Measurements from ENCODE around the gene BRPF3. TPM values are rescaled to one million over a fixed set of nuclear protein-coding genes. Genes with fewer than 3 reads are reported as not detected.

BRPF3 gene
- polyA plus RNA-seq, 3 donors: 1.1 to 9.2 (median 1.3) TPM

DNA sequence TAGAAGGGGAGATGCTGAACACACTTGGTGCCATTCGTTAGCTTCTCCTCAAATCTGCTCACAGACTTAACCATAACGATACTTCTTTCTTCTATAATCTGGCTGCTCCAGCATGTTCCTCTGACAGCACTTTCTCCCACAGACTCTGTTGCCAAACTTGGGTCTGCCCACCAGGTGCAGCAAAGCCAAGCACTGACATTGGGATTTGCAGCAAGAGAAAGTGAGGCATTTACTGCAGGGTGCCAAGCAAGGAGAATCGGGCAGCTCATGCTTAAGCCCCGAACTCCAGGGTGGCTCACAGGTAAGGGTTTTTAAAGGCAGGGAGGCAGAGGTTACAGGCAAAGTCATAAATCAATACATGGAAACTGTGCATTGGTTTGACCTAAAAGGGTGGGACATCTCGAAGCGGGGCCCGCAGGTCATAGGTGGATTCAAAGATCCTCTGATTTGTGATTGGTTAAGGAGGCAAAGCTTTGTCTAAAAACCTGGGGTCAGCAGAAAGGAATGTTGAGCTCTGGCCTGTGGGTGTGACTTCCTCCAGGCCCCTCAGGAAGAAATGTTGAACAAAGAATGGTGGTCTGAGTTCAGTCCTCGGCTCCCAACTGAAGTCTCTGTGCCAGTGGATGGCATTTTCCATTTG lies 48.2 kb downstream of the BRPF3 start:
- H3K9me3 ChIP-seq (replicated peaks in 1 of 2; ENCODE audit: control insufficient read depth in 1 of 2, insufficient read depth in 1 of 2, low read length in 2 of 2): no peaks in the 10 kb centered on the region
- Mint-ChIP-seq H3K27ac (peak overlapping the region; percentile 25 to 95 (median 92)), H3K36me3 (peaks cover 0 to 4% of the 10 kb centered on the region in 2 donors), H3K27me3 (ENCODE audit: low read depth in 3 of 3) (peaks cover 0 to 10% (median 5%) of the 10 kb centered on the region in 3 donors), H3K9me3 (peaks cover 0 to 4% (median 0%) of the 10 kb centered on the region in 7 donors), H3K4me3 (no peak overlapping the region), H3K4me1 (peaks cover 85% of the 10 kb centered on the region)
- peaks cover 74 to 84% of the 10 kb centered on the region in 2 donors for H3K4me1 ChIP-seq (ENCODE audit: control insufficient read depth in 1 of 2, insufficient read depth in 2 of 2, low read length in 2 of 2)
- TF ChIP-seq, protein P1, sequence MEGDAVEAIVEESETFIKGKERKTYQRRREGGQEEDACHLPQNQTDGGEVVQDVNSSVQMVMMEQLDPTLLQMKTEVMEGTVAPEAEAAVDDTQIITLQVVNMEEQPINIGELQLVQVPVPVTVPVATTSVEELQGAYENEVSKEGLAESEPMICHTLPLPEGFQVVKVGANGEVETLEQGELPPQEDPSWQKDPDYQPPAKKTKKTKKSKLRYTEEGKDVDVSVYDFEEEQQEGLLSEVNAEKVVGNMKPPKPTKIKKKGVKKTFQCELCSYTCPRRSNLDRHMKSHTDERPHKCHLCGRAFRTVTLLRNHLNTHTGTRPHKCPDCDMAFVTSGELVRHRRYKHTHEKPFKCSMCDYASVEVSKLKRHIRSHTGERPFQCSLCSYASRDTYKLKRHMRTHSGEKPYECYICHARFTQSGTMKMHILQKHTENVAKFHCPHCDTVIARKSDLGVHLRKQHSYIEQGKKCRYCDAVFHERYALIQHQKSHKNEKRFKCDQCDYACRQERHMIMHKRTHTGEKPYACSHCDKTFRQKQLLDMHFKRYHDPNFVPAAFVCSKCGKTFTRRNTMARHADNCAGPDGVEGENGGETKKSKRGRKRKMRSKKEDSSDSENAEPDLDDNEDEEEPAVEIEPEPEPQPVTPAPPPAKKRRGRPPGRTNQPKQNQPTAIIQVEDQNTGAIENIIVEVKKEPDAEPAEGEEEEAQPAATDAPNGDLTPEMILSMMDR (IDR thresholded peaks at IDR 0.05): no peak
- 70% methylated on average over 8 of the region's 8 CpGs for WGBS (ENCODE audit: insufficient coverage)
- H2AFZ ChIP-seq (ENCODE audit: insufficient read depth, low read depth, low read length, poor library complexity, severe bottlenecking): no peak overlapping the region
- no peak for DNase-seq
- no peak overlapping the region for H3K9ac ChIP-seq (ENCODE audit: insufficient read depth, low read length, poor library complexity, severe bottlenecking)
- H3K4me2 ChIP-seq (replicated peaks; ENCODE audit: extremely low read depth, low read length, poor library complexity, severe bottlenecking): no peak overlapping the region
- H4K20me1 ChIP-seq (ENCODE audit: insufficient read depth, low read length): no peaks in the 10 kb centered on the region
- H3K27me3 ChIP-seq (ENCODE audit: control insufficient read depth in 2 of 2, insufficient read depth in 2 of 2, low read length in 2 of 2): no peaks in the 10 kb centered on the region
- no peaks in the 10 kb centered on the region for H3K79me2 ChIP-seq (ENCODE audit: insufficient read depth, low read length)
- no peaks in the 10 kb centered on the region for H3K36me3 ChIP-seq (replicated peaks in 1 of 2; ENCODE audit: control insufficient read depth in 1 of 2, insufficient read depth in 2 of 2, low read length in 2 of 2)
- H3K27ac ChIP-seq (ENCODE audit: low read depth in 1 of 2, low read length in 2 of 2): peak overlapping the region; percentile 63 to 89
- H3K4me3 ChIP-seq (replicated peaks in 1 of 3; ENCODE audit: low read depth in 2 of 3, low read length in 3 of 3): peak overlapping the region in 1 of 3 experiments; percentile 22
- intact Hi-C loops (cut with micrococcal nuclease): loop anchor here (5.0 kb wide), 2 partner anchors 48 to 122 kb away; no protein-coding TSS in a partner anchor

DNA sequence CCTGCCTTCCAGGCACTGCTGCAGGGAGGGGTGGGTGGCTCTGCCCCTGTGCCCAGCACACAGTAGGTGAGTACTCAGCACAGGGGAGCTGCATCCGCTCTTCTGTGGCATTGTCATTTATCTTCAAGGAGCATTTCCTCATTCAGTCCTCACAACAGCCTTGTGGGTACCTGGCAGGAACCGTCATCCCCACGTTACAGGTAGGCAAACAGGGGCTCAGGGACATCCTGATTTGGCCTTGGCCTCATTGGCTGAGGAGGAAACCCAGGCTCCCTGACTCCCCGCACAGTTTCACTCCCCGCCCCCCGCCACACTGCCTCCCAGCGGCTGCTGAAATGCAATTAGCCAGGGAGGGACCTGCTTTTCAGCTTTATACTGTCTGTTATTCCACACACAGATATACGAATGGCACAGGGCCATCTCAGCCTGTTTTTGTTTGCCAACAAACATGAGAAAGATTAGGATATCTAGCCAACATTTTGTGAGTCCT lies 49.1 kb downstream of the BRPF3 start:
- Histone ChIP-seq H2AFZ (ENCODE audit: insufficient read depth, low read depth, low read length, poor library complexity, severe bottlenecking) (peak overlapping the region; percentile 31), H3K27ac (ENCODE audit: low read depth in 1 of 2, low read length in 2 of 2) (peak overlapping the region; percentile 63 to 89)

More for the DNA sequence above, 49.1 kb downstream of the BRPF3 start:
- H4K20me1 ChIP-seq (ENCODE audit: insufficient read depth, low read length): no peaks in the 10 kb centered on the region
- no peak overlapping the region for H3K4me3 Mint-ChIP-seq
- H3K27me3 ChIP-seq (ENCODE audit: control insufficient read depth in 2 of 2, insufficient read depth in 2 of 2, low read length in 2 of 2): no peaks in the 10 kb centered on the region
- peaks cover 0 to 4% (median 0%) of the 10 kb centered on the region in 7 donors for H3K9me3 Mint-ChIP-seq
- intact Hi-C loops (cut with micrococcal nuclease): loop anchor here (5.0 kb wide), 2 partner anchors 47 to 123 kb away; no protein-coding TSS in a partner anchor
- no peak overlapping the region for H3K9ac ChIP-seq (ENCODE audit: insufficient read depth, low read length, poor library complexity, severe bottlenecking)
- H3K79me2 ChIP-seq (ENCODE audit: insufficient read depth, low read length): no peaks in the 10 kb centered on the region
- no peaks in the 10 kb centered on the region for H3K9me3 ChIP-seq (replicated peaks in 1 of 2; ENCODE audit: control insufficient read depth in 1 of 2, insufficient read depth in 1 of 2, low read length in 2 of 2)
- peaks cover 0 to 10% (median 7%) of the 10 kb centered on the region in 3 donors for H3K27me3 Mint-ChIP-seq (ENCODE audit: low read depth in 3 of 3)
- peaks cover 77 to 89% of the 10 kb centered on the region in 2 donors for H3K4me1 ChIP-seq (ENCODE audit: control insufficient read depth in 1 of 2, insufficient read depth in 2 of 2, low read length in 2 of 2)
- TF ChIP-seq, protein P1 (IDR thresholded peaks at IDR 0.05): peak; percentile 16
- peak in 2 of 3 donors; percentile 8 to 33 for DNase-seq
- peaks cover 0 to 4% of the 10 kb centered on the region in 2 donors for H3K36me3 Mint-ChIP-seq
- no peaks in the 10 kb centered on the region for H3K36me3 ChIP-seq (replicated peaks in 1 of 2; ENCODE audit: control insufficient read depth in 1 of 2, insufficient read depth in 2 of 2, low read length in 2 of 2)
- H3K4me2 ChIP-seq (replicated peaks; ENCODE audit: extremely low read depth, low read length, poor library complexity, severe bottlenecking): peak overlapping the region; percentile 22
- WGBS (ENCODE audit: insufficient coverage): 21% methylated on average over 6 of the region's 8 CpGs
- H3K27ac Mint-ChIP-seq: peak overlapping the region; percentile 69 to 95 (median 92)
- peak overlapping the region in 1 of 3 experiments; percentile 22 for H3K4me3 ChIP-seq (replicated peaks in 1 of 3; ENCODE audit: low read depth in 2 of 3, low read length in 3 of 3)
- H3K4me1 Mint-ChIP-seq: peaks cover 88% of the 10 kb centered on the region

All from CD14-positive monocyte (primary cell).